Neuron (in vitro differentiated cells): ENCODE results near the gene ELK1.
A peak's percentile ranks its signal among the peaks of the same experiment; 100 is the strongest.

Source experiments
- H2AFZ ChIP-seq: one replicate; pipeline ENCODE4 v1.6.1; 2013; ENCODE audit warnings: low read depth, mild to moderate bottlenecking, inconsistent platforms, low read length, moderate library complexity
- H3K27me3 ChIP-seq: one replicate; pipeline ENCODE4 v1.6.1; 2013; ENCODE audit warnings: low read length; ENCODE audit not compliant: insufficient read depth
- H3K36me3 ChIP-seq: one replicate; pipeline ENCODE4 v1.6.1; 2013; ENCODE audit warnings: low read length; ENCODE audit not compliant: insufficient read depth
- H3K4me1 ChIP-seq: one replicate; pipeline ENCODE4 v1.6.1; 2013; ENCODE audit warnings: low read length; ENCODE audit not compliant: insufficient read depth
- H3K4me3 ChIP-seq: 2 replicates; pipeline ENCODE4 v1.5.1; 2013; ENCODE audit warnings: mild to moderate bottlenecking, low read length, moderate library complexity
- H3K9me3 ChIP-seq: one replicate; pipeline ENCODE4 v1.6.1; 2013; ENCODE audit warnings: low read length

ELK1 gene

DNA sequence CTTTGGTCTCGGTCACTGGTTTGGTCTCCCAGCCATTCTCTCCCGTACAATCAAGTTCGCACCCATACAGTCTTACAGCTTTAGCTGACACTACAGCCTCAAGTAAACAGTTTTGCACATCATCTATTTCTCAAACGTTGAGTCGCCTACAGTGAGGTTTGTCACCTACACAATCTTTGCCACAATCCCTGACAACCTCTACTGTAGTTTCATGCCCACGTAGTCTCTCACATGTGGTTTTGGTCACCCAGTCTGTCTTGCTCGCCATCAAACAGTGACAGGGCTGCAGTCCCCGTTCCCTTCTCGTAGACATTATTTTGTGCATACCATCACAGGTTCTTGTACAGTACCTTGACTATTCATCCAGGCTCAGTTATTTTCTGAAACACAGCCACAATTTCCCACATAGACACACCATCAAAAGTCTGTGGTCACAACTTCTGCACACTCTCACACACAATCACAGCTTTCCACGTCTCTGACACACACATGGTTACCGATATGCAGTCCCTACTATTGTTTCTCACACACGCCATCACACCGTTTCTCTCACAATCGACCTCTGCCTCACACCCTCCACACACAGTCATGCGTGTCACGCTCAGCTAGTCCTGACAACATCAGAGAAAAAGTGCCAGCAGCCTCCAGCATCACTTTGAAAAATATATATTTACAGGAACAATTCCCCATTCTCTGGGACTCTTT lies 15.3 kb downstream of the ELK1 start:
- Histone ChIP-seq H2AFZ (no peak overlapping the region), H3K4me3 (no peak overlapping the region), H3K27me3 (no peaks in the 10 kb centered on the region), H3K4me1 (no peaks in the 10 kb centered on the region), H3K9me3 (peaks cover 5% of the 10 kb centered on the region), H3K36me3 (peaks cover 16% of the 10 kb centered on the region)

DNA sequence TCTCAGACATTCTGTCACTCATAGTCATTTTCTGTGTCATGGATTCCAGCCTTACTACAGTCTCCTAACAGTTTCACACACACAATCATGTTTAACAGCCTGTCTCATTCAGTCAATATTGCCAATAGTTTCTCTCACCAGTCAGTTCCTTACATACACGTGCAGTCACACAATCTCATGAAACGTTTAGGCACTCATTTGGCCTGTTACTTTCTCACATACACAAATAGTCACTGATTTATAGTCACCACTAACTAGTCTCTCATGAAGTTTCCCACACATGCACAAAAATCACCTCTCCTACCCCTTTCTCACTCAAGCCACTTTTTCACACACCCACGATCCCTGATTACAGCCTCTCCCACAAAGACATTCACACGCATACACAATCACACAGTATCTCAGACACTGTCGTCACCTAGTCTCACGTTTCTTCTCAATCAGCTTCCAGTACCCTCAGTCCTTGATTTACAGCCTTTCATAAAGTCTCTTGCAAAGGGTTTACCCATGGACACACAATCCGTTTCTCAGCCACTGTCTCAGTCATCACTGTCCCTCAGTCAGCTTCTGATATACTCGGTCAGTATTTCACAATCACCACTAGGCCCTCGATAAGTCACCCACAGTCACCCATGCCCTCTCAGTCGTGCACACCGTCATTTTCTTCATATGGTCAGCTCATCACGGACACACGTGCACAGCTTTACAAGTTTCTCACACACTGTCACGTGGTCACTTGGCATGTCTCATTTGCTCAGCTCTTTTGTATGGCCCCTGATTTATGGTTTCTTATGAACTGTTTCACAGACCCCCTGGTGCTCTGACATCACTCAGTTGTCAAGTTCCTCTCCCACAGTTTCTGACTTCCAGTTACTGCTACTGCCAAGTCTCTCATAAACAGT lies 16.4 kb downstream of the ELK1 start:
- no peak overlapping the region for H3K4me3 ChIP-seq
- no peak overlapping the region for H2AFZ ChIP-seq
- H3K4me1 ChIP-seq = no peaks in the 10 kb centered on the region
- H3K27me3 ChIP-seq = no peaks in the 10 kb centered on the region
- H3K36me3 ChIP-seq = peaks cover 13% of the 10 kb centered on the region
- peaks cover 1% of the 10 kb centered on the region for H3K9me3 ChIP-seq

DNA sequence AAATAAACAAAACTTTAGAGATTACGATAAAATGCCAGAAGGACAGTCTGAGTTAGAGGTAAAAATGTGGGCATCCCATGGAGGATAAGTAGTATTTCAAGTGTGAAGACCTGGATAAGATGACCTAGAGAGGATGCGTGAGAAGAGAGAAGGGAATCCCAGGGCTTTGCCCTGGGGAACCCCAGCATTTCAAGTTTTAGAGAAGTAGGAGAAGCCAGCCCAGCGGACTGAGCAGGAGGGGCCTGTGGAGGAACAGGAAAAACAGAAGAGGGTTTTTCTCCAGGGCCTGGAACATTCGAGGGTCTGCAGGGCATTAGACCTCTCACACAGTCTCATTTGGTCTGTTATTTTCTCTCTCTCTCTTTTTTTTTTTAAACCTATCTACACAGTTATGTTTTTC lies 17.7 kb downstream of the ELK1 start:
- no peak overlapping the region for H3K4me3 ChIP-seq
- no peaks in the 10 kb centered on the region for H3K27me3 ChIP-seq

DNA sequence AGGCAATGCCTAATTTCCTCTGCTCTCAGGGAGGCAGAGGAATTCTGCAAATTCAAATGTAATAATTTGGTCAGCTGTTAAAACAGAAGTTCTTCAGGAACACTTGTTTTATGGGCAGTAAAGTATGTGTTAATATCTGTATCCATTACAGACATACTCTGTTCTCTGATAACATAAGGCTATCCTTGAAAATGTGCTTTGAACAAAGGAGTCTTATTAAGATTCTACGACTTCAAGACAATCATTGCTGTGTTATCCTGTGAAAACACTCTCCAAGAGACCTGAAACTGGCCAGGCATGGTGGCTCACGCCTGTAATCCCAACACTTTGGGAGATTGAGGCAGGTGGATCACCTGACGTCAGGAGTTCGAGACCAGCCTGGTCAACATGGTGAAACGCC lies 18.7 kb downstream of the ELK1 start:
- Histone ChIP-seq H3K4me1 (no peaks in the 10 kb centered on the region), H3K9me3 (no peaks in the 10 kb centered on the region), H3K27me3 (no peaks in the 10 kb centered on the region), H3K36me3 (peaks cover 10% of the 10 kb centered on the region), H3K4me3 (no peak overlapping the region), H2AFZ (no peak overlapping the region)

More for the DNA sequence above, 17.7 kb downstream of the ELK1 start:
- Histone ChIP-seq H3K36me3 (peaks cover 13% of the 10 kb centered on the region), H3K4me1 (no peaks in the 10 kb centered on the region), H2AFZ (no peak overlapping the region), H3K9me3 (no peaks in the 10 kb centered on the region)

DNA sequence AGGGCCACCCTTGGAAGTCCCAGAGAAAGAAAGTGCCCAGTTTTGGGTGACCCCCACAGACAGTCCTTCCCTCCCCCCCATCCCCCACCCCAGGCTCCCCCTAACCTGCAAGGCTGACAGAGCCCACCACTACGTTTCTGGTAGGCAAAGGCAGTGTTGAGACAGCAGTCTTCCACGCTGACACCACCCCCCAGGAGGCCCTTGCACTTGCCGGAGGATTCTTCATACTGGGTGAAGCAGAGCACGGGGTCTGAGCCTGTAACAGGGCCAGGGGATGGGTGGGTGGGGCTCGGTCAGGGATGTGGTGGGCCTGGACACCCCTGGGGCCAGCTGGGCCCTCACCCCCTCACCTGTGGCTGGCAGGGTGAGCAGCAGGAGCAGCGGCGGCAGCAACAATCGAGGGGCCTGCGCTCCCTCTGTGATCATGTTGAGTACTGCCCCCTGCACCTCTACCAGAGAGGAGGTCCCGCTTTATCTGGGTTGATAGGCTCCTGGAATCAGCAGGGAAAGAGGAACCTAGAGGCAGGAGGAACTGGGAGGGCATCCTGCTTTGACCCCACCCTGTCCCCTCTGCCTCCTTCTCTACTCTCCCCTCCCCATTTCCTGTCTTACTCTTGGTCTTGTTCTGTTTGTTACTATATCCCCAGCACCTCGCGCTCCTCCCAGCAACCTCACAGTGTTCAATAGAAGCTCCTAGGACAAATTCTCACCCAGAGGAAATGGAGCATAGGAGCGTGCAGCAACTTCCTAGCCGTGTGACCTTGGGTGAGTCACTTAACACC lies 20.8 kb downstream of the ELK1 start, which contains the start of gene CFP:
TSS of gene CFP (minus strand) at position 512 of the 782 bp plus-strand sequence. CDS start at position 426, 86 bp downstream.
- H3K27me3 ChIP-seq = no peaks in the 10 kb centered on the region
- no peak within 1 kb of the TSS for H3K4me3 ChIP-seq
- H3K36me3 ChIP-seq = no peaks in the 10 kb centered on the region
- H3K4me1 ChIP-seq = no peaks in the 10 kb centered on the region
- no peak within 1 kb of the TSS for H2AFZ ChIP-seq
- no peaks in the 10 kb centered on the region for H3K9me3 ChIP-seq

DNA sequence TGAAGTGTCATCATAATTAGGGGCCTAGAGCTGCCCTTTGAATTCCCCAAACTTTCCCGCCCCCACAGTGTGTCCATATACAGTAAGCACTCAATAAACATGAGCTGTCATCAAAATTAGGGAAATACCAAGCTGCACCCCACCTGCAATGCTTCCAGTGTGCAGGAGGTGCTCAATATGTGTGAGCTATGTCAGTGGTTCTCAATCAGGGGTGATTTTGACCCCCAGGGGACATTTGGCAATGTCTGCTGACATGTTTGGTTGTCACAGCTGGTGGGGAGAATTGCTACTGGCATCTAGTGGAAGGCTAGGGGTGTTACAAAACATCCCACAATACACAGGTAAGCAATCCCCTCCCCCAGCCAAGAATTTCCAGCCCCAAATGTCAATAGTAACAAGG lies 21.4 kb downstream of the ELK1 start:
- H3K4me1 ChIP-seq = no peaks in the 10 kb centered on the region
- no peaks in the 10 kb centered on the region for H3K27me3 ChIP-seq
- H3K9me3 ChIP-seq = no peaks in the 10 kb centered on the region
- no peak overlapping the region for H3K4me3 ChIP-seq
- no peak overlapping the region for H2AFZ ChIP-seq
- no peaks in the 10 kb centered on the region for H3K36me3 ChIP-seq

DNA sequence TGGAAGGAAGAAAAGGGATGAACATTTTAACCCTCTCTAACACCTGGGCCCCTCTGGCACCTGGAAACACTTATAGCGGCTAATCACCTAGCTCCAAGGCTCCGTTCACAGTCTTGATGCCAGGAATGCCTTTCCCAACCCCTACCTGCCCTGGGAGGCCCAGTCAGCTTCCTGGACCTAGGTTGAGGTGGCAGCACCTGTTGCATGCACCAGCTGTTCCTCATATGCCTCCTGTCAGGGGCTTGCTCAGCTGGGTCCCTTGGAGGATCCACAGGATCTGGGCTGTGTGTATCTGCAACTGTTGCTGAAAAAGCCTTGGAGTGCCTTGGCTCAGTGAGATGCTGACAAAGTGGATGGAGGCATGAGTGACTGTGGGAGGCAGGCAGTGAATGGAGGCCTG lies 25.0 kb downstream of the ELK1 start:
- H3K4me3 ChIP-seq = no peak overlapping the region
- H3K27me3 ChIP-seq = no peaks in the 10 kb centered on the region
- H2AFZ ChIP-seq = no peak overlapping the region
- no peaks in the 10 kb centered on the region for H3K4me1 ChIP-seq
- no peaks in the 10 kb centered on the region for H3K9me3 ChIP-seq
- no peaks in the 10 kb centered on the region for H3K36me3 ChIP-seq

DNA sequence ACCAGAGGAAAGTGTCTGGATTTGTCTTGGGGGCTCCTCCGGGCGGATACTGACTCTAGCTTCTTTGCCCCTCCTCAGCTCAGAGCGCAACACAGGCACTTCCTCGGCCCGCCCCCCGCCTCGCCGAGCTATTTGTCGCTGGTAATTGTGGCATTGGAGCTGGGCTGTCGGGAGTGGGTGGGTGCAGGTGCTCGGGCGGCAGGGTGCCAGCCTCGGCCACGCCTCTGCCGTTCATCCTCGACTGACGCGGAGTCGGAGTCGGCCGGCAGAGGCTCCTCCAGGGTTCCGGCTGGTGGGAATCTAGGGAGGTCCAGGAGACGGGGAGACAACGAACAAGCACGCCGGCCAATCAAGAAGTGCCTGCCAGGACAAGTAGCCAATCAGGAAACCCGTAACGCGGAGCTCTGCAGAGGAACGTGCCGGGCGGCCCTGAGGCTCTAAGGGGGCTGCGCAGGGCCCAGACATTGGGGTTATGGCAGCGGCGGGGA lies 26.8 kb downstream of the ELK1 start:
- no peaks in the 10 kb centered on the region for H3K4me1 ChIP-seq
- peak overlapping the region; percentile 42 for H3K4me3 ChIP-seq
- no peaks in the 10 kb centered on the region for H3K9me3 ChIP-seq

DNA sequence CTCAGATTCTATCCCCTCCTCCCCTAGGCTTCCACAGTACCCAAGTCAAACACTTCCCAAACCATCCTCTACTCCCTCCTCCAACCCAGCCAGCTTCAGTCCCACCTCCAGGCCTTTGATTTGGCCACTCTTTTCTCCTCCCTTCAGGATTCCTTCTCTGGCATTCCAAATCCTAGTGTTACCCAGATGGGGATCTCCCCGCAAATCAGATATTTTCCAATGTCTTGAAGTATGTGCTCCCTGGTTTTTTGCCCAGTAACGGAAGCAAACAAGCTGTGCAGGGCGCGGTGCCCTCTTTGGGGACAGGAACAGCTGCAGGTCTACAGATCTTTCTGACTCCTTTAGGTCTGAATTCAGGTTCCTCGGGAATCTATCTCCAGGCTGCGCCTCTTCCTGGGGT lies 28.5 kb downstream of the ELK1 start:
- Histone ChIP-seq H3K4me1 (no peaks in the 10 kb centered on the region), H3K36me3 (no peaks in the 10 kb centered on the region), H3K9me3 (no peaks in the 10 kb centered on the region), H2AFZ (no peak overlapping the region), H3K4me3 (no peak overlapping the region), H3K27me3 (no peaks in the 10 kb centered on the region)

More for the DNA sequence above, 26.8 kb downstream of the ELK1 start:
- Histone ChIP-seq H3K27me3 (no peaks in the 10 kb centered on the region), H3K36me3 (no peaks in the 10 kb centered on the region), H2AFZ (no peak overlapping the region)

DNA sequence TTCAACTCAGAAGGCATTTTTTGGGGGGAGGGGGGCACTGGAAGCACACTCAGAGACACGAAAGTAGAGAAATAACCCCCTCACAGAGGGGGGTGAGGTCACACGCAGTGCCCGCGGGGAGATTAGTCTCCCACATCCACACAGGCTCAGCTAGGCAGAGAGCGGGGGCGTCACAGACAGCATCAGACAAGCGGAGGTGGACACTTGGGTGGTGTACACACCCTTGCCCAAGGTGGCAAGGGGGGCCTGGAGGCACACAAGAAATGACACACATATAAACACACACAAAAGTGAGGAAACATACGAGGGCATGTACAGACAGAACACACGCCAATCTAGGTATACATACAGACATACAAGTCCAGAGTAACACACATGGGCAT lies 30.1 kb downstream of the ELK1 start:
- H3K36me3 ChIP-seq = no peaks in the 10 kb centered on the region
- no peaks in the 10 kb centered on the region for H3K27me3 ChIP-seq
- H3K4me1 ChIP-seq = no peaks in the 10 kb centered on the region
- H3K9me3 ChIP-seq = no peaks in the 10 kb centered on the region
- H2AFZ ChIP-seq = no peak overlapping the region
- peak overlapping the region; percentile 26 for H3K4me3 ChIP-seq

DNA sequence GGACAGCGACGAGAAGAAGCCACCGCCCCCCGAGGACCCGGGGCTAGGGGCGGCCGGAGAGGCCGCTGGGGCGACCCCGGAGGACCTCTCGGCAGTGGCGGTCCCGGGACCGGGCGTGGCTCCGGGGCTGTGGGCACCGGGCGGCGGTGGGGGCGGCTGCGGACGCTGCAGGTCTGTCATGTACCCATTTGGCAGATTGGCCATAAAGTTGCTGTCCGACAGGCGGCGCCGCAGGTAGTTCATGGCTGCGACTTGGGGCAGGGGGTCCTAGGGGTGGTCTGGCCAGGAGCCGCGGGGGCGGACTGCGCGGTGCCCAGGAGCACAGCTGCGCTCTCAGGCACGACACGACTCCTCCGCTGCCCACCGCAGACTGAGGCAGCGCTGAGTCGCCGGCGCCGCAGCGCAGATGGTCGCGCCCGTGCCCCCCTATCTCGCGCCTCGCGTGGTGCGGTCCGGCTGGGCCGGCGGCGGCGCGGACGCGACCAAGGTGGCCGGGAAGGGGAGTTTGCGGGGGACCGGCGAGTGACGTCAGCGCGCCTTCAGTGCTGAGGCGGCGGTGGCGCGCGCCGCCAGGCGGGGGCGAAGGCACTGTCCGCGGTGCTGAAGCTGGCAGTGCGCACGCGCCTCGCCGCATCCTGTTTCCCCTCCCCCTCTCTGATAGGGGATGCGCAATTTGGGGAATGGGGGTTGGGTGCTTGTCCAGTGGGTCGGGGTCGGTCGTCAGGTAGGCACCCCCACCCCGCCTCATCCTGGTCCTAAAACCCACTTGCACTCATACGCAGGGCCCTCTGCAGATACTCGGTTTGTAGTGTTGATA lies 30.7 kb downstream of the ELK1 start, which contains the start of gene SYN1:
TSS of gene SYN1 (minus strand) at position 372 of the 817 bp plus-strand sequence. CDS start at position 243, 129 bp downstream.
- Histone ChIP-seq H3K36me3 (no peaks in the 10 kb centered on the region), H3K27me3 (no peaks in the 10 kb centered on the region), H3K4me1 (no peaks in the 10 kb centered on the region), H2AFZ (peak within 1 kb of the TSS; percentile 12), H3K9me3 (no peaks in the 10 kb centered on the region), H3K4me3 (peak within 1 kb of the TSS; percentile 50)

DNA sequence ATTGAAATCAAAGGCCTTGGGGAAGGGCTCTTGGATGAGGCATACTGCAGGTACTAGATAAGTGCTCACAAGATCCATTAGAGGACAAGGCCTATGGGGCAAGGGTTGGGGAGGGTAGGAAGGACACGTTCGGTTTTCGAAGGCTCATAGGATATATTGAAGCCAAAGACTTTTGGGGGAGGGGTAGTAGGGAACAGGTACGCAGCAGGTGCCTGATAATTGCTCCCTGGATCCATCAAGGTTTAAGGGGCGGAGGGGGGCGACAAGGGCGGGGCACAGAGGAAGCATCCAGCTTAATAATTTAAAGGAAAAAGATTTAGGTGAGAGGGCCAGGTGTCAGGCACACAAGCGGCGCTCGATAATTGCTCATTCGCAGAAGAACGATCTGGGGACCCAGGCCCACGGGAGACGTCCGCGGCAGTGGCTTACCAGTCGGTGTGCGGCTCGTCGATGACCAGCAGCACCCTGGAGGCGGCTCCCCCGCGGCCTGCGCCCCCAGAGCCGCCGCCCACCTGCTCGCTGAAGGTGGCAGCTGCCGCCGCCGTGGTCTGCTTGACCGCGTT lies 31.4 kb downstream of the ELK1 start:
- Histone ChIP-seq H3K36me3 (no peaks in the 10 kb centered on the region), H3K9me3 (no peaks in the 10 kb centered on the region), H3K27me3 (no peaks in the 10 kb centered on the region), H2AFZ (no peak overlapping the region), H3K4me3 (peak overlapping the region; percentile 50), H3K4me1 (no peaks in the 10 kb centered on the region)
